ENCODE measurements around the gene SLC51A. TPM values are rescaled to one million over a fixed set of nuclear protein-coding genes. Genes with fewer than 3 reads are reported as not detected.
A peak's percentile ranks its signal among the peaks of the same experiment; 100 is the strongest.

The SLC51A gene
- total RNA-seq, 1 donor from 2014 or later = 2.1 TPM

DNA sequence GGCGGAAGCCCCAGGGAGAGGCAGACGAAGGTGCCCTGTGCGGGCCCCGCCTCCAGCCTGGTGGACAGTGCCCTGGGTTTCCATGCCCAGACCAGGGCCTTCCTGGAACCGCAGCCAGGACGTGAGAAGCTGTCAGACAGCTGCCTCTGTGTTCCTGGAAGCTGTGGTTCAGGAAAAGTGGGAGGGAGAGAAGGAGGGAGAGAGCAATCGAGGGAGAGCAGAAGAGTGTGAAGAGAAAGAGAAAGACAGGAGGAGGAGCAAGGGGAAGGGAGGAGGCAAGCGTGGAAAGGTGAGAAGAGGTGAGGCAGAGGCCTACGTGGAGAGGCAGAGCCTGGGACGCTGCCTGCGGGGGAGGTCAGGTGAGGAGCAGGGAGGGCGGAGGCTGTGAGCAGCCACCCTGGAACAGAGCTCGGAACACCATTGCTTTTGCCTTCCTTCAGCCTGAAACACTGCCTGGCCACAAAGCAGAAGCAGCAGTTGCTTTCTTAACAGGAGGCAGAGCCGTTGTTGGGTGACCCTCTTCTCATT is 23.7 kb upstream of the SLC51A start:
- Histone ChIP-seq H3K27ac (ENCODE audit: low read depth, low read length) (peak overlapping the region; percentile 81), H3K4me1 (ENCODE audit: control insufficient read depth in 3 of 3, insufficient read depth in 3 of 3, low read length in 3 of 3) (peaks cover 10 to 24% (median 22%) of the 10 kb centered on the region in 3 donors), H3K4me3 (ENCODE audit: low read length in 3 of 3) (peak overlapping the region; percentile 15 to 46 (median 45)), H3K9ac (ENCODE audit: low read depth in 1 of 3, low read length in 3 of 3) (peak overlapping the region; percentile 62 to 66 (median 66)), H3K27me3 (ENCODE audit: control insufficient read depth in 3 of 3, insufficient read depth in 3 of 3, low read length in 3 of 3) (no peaks in the 10 kb centered on the region), H3K9me3 (ENCODE audit: control insufficient read depth in 3 of 3, low read length in 3 of 3) (no peaks in the 10 kb centered on the region), H3K36me3 (ENCODE audit: control insufficient read depth in 3 of 3, insufficient read depth in 3 of 3, low read length in 3 of 3) (no peaks in the 10 kb centered on the region)

DNA sequence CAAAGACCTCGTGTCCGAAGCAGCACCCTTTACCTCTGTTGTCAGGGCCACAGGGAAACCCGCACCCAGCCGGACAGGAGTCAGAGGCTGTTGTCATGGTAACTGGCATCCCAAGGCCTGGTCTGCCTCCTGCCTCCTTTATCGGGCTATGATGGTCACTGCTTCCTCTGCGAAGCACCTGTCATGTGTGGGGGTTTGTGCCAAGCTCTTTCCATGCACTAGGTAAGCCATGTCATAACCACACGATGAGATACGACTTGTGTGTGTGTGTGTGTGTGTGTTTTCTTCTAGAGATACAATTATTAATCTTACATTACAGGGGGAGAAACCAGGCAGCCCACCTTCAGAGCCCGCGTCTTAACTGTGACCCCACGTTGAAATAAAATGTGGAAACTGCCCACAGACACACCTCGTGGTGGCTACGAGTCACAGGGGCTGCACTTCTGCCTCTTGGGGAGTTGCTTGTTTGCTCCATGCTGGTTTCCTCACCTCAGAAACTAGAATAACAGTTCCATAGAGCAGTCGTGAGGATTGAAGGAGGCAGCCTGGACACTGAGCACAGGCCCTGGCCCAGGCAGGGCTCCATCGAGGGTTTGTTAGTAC is 23.1 kb upstream of the SLC51A start:
- no peaks in the 10 kb centered on the region for H3K27me3 ChIP-seq (ENCODE audit: control insufficient read depth in 3 of 3, insufficient read depth in 3 of 3, low read length in 3 of 3)
- no peaks in the 10 kb centered on the region for H3K36me3 ChIP-seq (ENCODE audit: control insufficient read depth in 3 of 3, insufficient read depth in 3 of 3, low read length in 3 of 3)
- peak overlapping the region in 2 of 3 donors; percentile 15 to 45 for H3K4me3 ChIP-seq (ENCODE audit: low read length in 3 of 3)
- H3K9me3 ChIP-seq (ENCODE audit: control insufficient read depth in 3 of 3, low read length in 3 of 3) = no peaks in the 10 kb centered on the region
- peaks cover 10 to 24% (median 22%) of the 10 kb centered on the region in 3 donors for H3K4me1 ChIP-seq (ENCODE audit: control insufficient read depth in 3 of 3, insufficient read depth in 3 of 3, low read length in 3 of 3)
- peak overlapping the region; percentile 81 for H3K27ac ChIP-seq (ENCODE audit: low read depth, low read length)
- peak overlapping the region; percentile 16 to 66 (median 62) for H3K9ac ChIP-seq (ENCODE audit: low read depth in 1 of 3, low read length in 3 of 3)

DNA sequence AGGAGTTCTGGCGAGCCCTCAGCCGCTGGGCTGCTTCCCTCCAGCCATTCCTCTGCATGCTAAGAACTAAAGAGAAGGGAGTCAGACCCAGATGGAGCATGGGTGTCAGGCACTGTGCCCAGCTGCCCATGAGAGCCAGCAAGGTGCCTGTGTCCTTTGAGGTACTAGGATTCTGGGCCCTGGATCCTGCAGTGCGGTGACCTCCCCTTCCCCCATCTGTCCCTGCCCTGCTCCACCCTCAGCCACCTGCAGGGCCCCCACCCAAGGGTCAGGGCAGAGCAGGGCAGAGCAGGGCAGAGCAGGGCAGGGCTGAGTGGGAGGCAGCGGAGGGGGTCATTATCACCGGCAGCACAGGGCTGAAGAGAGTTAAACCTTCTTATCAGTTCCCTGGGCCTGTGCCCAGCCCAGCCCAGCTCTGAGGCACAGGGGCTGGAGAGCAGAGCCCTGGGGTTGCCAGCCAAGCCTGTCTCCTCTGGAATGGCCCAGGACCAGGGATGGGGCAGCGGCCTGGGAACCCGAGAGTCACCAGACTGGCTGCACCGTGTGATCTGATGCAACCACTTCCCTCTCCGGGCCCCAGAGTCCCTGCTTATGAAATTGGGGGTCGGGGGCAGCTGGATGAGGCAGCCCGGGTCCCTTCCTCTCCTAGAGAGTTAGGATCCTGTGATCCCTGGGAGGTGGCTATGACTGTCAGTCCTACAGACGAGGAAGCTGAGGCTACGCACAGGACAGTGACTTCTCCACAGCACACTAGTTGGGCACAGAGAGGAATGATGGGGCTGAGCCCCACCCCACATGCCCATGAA is 22.4 kb upstream of the SLC51A start:
- Histone ChIP-seq H3K27ac (ENCODE audit: low read depth, low read length) (peak overlapping the region; percentile 12), H3K27me3 (ENCODE audit: control insufficient read depth in 3 of 3, insufficient read depth in 3 of 3, low read length in 3 of 3) (no peaks in the 10 kb centered on the region)

GRCh38 chr3:196194542-196194915 is 21.8 kb upstream of the SLC51A start:
- Histone ChIP-seq H3K27ac (ENCODE audit: low read depth, low read length) (no peak overlapping the region), H3K4me3 (ENCODE audit: low read length in 3 of 3) (no peak overlapping the region), H3K27me3 (ENCODE audit: control insufficient read depth in 3 of 3, insufficient read depth in 3 of 3, low read length in 3 of 3) (no peaks in the 10 kb centered on the region), H3K9me3 (ENCODE audit: control insufficient read depth in 3 of 3, low read length in 3 of 3) (no peaks in the 10 kb centered on the region), H3K4me1 (ENCODE audit: control insufficient read depth in 3 of 3, insufficient read depth in 3 of 3, low read length in 3 of 3) (peaks cover 10 to 24% (median 22%) of the 10 kb centered on the region in 3 donors), H3K9ac (ENCODE audit: low read depth in 1 of 3, low read length in 3 of 3) (no peak overlapping the region), H3K36me3 (ENCODE audit: control insufficient read depth in 3 of 3, insufficient read depth in 3 of 3, low read length in 3 of 3) (no peaks in the 10 kb centered on the region)

More for the DNA sequence above, 22.4 kb upstream of the SLC51A start:
- H3K4me1 ChIP-seq (ENCODE audit: control insufficient read depth in 3 of 3, insufficient read depth in 3 of 3, low read length in 3 of 3) = peaks cover 10 to 24% (median 22%) of the 10 kb centered on the region in 3 donors
- no peaks in the 10 kb centered on the region for H3K36me3 ChIP-seq (ENCODE audit: control insufficient read depth in 3 of 3, insufficient read depth in 3 of 3, low read length in 3 of 3)
- H3K9me3 ChIP-seq (ENCODE audit: control insufficient read depth in 3 of 3, low read length in 3 of 3) = no peaks in the 10 kb centered on the region
- peak overlapping the region in 2 of 3 donors; percentile 3 to 32 for H3K9ac ChIP-seq (ENCODE audit: low read depth in 1 of 3, low read length in 3 of 3)
- no peak overlapping the region for H3K4me3 ChIP-seq (ENCODE audit: low read length in 3 of 3)

DNA sequence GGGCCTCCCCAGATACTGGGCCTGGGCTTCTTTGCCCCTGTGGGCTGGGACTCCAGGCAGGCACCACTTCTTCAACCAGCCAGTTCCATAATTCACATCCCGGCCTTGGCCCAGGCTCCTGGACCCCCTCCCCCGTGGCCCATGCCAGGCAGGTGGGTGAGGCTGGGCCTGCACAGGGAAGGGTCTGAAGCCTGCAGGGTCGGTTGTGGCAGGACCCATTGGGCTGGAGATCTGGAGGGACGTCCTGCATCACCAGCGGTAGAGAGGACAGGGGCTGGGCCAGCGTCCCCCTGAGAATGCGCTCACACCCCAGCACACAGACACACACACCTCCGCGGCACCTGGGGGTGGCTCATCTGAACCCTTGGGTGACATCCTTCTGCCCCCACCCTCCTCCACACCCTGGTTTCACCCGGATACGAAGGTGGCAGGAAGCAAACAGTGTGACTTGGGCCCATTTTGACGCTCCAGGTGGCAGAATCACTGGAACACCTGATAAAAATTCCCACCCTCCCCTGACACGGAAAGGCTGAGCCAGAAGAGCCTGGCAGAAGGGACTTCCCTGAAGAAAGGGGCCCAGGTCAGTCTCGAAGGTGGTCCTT is 20.6 kb upstream of the SLC51A start:
- Histone ChIP-seq H3K27ac (ENCODE audit: low read depth, low read length) (no peak overlapping the region), H3K4me1 (ENCODE audit: control insufficient read depth in 3 of 3, insufficient read depth in 3 of 3, low read length in 3 of 3) (peaks cover 10 to 24% (median 22%) of the 10 kb centered on the region in 3 donors), H3K36me3 (ENCODE audit: control insufficient read depth in 3 of 3, insufficient read depth in 3 of 3, low read length in 3 of 3) (no peaks in the 10 kb centered on the region), H3K9ac (ENCODE audit: low read depth in 1 of 3, low read length in 3 of 3) (no peak overlapping the region), H3K4me3 (ENCODE audit: low read length in 3 of 3) (no peak overlapping the region), H3K27me3 (ENCODE audit: control insufficient read depth in 3 of 3, insufficient read depth in 3 of 3, low read length in 3 of 3) (no peaks in the 10 kb centered on the region), H3K9me3 (ENCODE audit: control insufficient read depth in 3 of 3, low read length in 3 of 3) (no peaks in the 10 kb centered on the region)

DNA sequence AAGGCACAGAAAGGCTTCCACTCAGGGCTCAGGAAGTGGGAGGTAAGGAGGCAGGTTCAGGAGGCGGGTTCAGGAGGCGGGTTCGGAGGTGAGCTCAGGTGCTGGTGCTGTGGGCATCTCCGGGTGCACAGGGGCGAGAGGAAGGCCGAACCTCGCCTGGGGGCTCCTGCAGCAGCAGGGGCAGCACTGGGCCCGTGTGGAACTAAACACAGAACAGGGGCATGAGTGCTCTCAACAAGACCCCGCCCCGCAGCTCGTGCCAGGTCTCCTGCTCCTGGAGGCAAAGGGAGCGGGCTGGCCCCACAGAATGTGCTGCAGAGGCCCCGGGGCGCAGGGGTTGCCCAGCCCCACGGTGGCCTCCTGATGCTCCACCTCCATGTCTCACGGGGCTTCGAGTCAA is 18.8 kb upstream of the SLC51A start:
- peaks cover 3 to 17% (median 15%) of the 10 kb centered on the region in 3 donors for H3K4me1 ChIP-seq (ENCODE audit: control insufficient read depth in 3 of 3, insufficient read depth in 3 of 3, low read length in 3 of 3)
- H3K27ac ChIP-seq (ENCODE audit: low read depth, low read length) = no peak overlapping the region
- H3K9me3 ChIP-seq (ENCODE audit: control insufficient read depth in 3 of 3, low read length in 3 of 3) = no peaks in the 10 kb centered on the region
- no peaks in the 10 kb centered on the region for H3K27me3 ChIP-seq (ENCODE audit: control insufficient read depth in 3 of 3, insufficient read depth in 3 of 3, low read length in 3 of 3)
- H3K9ac ChIP-seq (ENCODE audit: low read depth in 1 of 3, low read length in 3 of 3) = no peak overlapping the region
- no peak overlapping the region for H3K4me3 ChIP-seq (ENCODE audit: low read length in 3 of 3)
- H3K36me3 ChIP-seq (ENCODE audit: control insufficient read depth in 3 of 3, insufficient read depth in 3 of 3, low read length in 3 of 3) = no peaks in the 10 kb centered on the region

GRCh38 chr3:196198081-196198675 is 18.2 kb upstream of the SLC51A start:
- no peaks in the 10 kb centered on the region for H3K27me3 ChIP-seq (ENCODE audit: control insufficient read depth in 3 of 3, insufficient read depth in 3 of 3, low read length in 3 of 3)
- no peak overlapping the region for H3K9ac ChIP-seq (ENCODE audit: low read depth in 1 of 3, low read length in 3 of 3)
- H3K4me1 ChIP-seq (ENCODE audit: control insufficient read depth in 3 of 3, insufficient read depth in 3 of 3, low read length in 3 of 3) = peaks cover 3 to 11% (median 9%) of the 10 kb centered on the region in 3 donors
- H3K4me3 ChIP-seq (ENCODE audit: low read length in 3 of 3) = no peak overlapping the region
- no peaks in the 10 kb centered on the region for H3K9me3 ChIP-seq (ENCODE audit: control insufficient read depth in 3 of 3, low read length in 3 of 3)
- no peak overlapping the region for H3K27ac ChIP-seq (ENCODE audit: low read depth, low read length)
- no peaks in the 10 kb centered on the region for H3K36me3 ChIP-seq (ENCODE audit: control insufficient read depth in 3 of 3, insufficient read depth in 3 of 3, low read length in 3 of 3)

DNA sequence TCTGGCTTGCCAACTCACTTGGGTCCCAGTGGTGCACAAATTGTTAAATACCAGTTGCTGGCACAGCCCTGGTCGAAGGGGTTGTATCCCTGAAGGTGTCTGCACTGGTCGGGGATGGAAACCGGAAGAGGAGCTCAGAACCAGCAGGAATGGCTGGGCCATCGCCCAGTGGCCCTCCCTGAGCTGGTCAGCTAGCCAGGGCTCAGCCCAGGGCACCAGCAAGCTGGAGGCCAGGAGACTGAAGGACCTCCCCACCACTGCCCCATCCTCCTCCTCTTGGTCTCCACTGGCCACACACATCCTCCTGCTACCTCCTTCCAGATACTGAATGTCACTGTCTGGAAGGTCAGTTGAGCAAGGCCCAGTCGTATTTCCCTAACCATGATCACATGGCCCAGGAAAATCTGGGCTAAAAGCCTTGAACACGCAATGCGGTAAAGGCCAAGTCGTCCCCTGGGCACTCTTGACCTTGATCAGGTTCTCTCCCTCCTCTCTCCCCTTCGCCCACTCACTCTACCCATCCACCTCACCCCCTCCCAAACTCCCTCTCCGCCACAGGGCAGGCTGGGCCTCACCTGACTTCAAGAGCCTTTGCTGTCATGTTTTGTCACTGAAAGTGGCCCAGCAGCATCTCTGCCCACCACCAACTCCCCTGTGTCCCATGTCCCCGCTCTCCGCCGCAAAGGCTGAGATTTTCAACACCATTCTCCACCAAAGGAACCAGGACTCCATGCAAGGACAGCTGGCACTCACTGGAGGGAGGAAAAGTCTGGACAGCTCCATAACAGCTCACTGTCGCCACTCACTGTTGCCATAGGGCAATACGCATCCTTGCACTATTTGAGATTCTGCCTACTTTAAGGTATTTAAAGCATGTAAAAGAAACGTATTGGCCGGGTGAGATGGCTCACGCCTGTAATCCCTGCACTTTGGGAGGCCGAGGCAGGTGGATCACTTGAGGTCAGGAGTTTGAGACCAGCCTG is 17.3 kb upstream of the SLC51A start:
- Histone ChIP-seq H3K9ac (ENCODE audit: low read depth in 1 of 3, low read length in 3 of 3) (no peak overlapping the region), H3K4me3 (ENCODE audit: low read length in 3 of 3) (no peak overlapping the region), H3K36me3 (ENCODE audit: control insufficient read depth in 3 of 3, insufficient read depth in 3 of 3, low read length in 3 of 3) (no peaks in the 10 kb centered on the region), H3K4me1 (ENCODE audit: control insufficient read depth in 3 of 3, insufficient read depth in 3 of 3, low read length in 3 of 3) (peaks cover 0 to 4% (median 3%) of the 10 kb centered on the region in 3 donors), H3K9me3 (ENCODE audit: control insufficient read depth in 3 of 3, low read length in 3 of 3) (no peaks in the 10 kb centered on the region), H3K27ac (ENCODE audit: low read depth, low read length) (no peak overlapping the region), H3K27me3 (ENCODE audit: control insufficient read depth in 3 of 3, insufficient read depth in 3 of 3, low read length in 3 of 3) (peaks cover 0 to 3% (median 0%) of the 10 kb centered on the region in 3 donors)

- Histone ChIP-seq H3K9me3 (ENCODE audit: control insufficient read depth in 3 of 3, low read length in 3 of 3) (no peaks in the 10 kb centered on the region), H3K27ac (ENCODE audit: low read depth, low read length) (no peak overlapping the region), H3K36me3 (ENCODE audit: control insufficient read depth in 3 of 3, insufficient read depth in 3 of 3, low read length in 3 of 3) (no peaks in the 10 kb centered on the region), H3K27me3 (ENCODE audit: control insufficient read depth in 3 of 3, insufficient read depth in 3 of 3, low read length in 3 of 3) (peaks cover 0 to 11% (median 2%) of the 10 kb centered on the region in 3 donors), H3K4me3 (ENCODE audit: low read length in 3 of 3) (peak overlapping the region in 1 of 3 donors; percentile 22), H3K4me1 (ENCODE audit: control insufficient read depth in 3 of 3, insufficient read depth in 3 of 3, low read length in 3 of 3) (peaks cover 2 to 6% (median 5%) of the 10 kb centered on the region in 3 donors), H3K9ac (ENCODE audit: low read depth in 1 of 3, low read length in 3 of 3) (no peak overlapping the region)
These were observed 13.8 kb upstream of the SLC51A start for GRCh38 chr3:196202516-196202970.
